ENCODE data around the gene KIF17. TPM values are rescaled to one million over a fixed set of nuclear protein-coding genes. Genes with fewer than 3 reads are reported as not detected.
"Not testable (repeated sequence)": the region's sequence is repeated elsewhere in the genome, so short reads cannot be mapped to it uniquely, and the experiment has no call there.

KIF17 gene
- total RNA-seq, 2 experiments from 2014 or later, result 0.25 TPM; not detected in 1

DNA sequence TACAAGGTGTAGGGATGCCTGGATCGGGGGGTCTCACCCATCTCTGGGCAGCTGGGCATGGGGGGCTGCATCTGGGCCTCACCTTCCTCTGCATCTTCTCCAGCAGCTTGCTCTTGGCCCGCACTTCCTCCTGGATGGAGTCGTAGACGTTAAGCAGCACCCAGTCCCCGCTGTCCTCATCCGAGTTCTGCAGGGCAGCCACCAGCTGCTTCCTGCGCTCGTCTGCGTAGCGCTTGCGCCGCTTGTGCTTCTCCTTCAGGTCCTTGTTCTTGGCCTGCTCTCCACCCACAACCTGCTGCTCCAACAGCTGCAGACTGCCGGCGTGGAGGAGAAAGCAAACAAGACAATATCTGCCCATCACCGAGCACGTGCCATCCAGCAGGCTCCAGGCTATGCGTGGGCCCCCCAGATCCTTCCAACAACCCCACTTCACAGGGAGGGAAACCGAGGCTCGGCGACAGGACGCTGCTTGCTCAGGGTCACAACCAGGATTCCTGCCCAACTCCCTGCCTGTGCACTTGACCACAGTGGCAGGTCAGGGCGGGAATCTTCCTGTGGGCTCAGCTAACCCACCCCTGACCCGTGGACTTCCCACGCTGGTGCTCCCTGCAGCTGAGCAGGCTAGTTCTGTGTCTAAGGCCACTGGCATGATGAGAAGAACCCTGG is 35.1 kb downstream of the KIF17 start:
- Mint-ChIP-seq H3K4me3 (no peak overlapping the region), H3K27me3 (peaks cover 9% of the 10 kb centered on the region), H3K27ac (no peak overlapping the region), H3K4me1 (peaks cover 5% of the 10 kb centered on the region), H3K9me3 (ENCODE audit: low read depth) (peaks cover 3% of the 10 kb centered on the region), H3K36me3 (ENCODE audit: low read depth) (no peaks in the 10 kb centered on the region)
- CTCF ChIA-PET, result interaction anchor here (1.2 kb wide), 1 partner anchor 13 kb away, joined by 4 read pairs; no protein-coding TSS in a partner anchor
- ATAC-seq, result no peak
- POLR2A ChIA-PET, result no interaction called here
- DNase-seq, result no peak
- intact Hi-C loops (cut with DNase I, micrococcal nuclease), result no loop called here

DNA sequence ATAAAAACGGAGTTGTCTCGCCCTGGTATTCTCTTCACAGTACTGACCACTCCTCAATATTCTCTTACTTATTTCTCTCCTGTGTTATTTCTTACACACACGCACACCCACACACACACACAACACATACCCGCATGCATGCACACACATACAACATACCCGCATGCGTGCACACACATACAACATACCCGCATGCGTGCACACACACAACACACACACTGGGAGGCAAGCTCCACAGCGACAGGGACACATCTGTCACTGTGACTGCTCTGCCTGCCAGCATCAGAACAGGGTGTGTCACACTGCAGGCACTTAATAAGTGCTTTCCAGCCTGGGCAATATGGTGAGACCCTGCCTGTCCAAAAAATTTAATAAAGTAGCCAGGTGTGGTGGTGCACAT is 35.8 kb downstream of the KIF17 start:
- DNase-seq (no peak), ATAC-seq (no peak)
- peaks cover 7% of the 10 kb centered on the region for H3K9me3 Mint-ChIP-seq (ENCODE audit: low read depth)
- ChIA-PET CTCF (interaction anchor here (1.2 kb wide), 1 partner anchor 14 kb away, joined by 4 read pairs; no protein-coding TSS in a partner anchor), POLR2A (no interaction called here)
- no peak overlapping the region for H3K4me3 Mint-ChIP-seq
- peaks cover 5% of the 10 kb centered on the region for H3K4me1 Mint-ChIP-seq
- intact Hi-C loops (cut with DNase I, micrococcal nuclease), result no loop called here
- H3K36me3 Mint-ChIP-seq (ENCODE audit: low read depth), result no peaks in the 10 kb centered on the region
- H3K27me3 Mint-ChIP-seq, result peaks cover 10% of the 10 kb centered on the region
- H3K27ac Mint-ChIP-seq, result no peak overlapping the region

DNA sequence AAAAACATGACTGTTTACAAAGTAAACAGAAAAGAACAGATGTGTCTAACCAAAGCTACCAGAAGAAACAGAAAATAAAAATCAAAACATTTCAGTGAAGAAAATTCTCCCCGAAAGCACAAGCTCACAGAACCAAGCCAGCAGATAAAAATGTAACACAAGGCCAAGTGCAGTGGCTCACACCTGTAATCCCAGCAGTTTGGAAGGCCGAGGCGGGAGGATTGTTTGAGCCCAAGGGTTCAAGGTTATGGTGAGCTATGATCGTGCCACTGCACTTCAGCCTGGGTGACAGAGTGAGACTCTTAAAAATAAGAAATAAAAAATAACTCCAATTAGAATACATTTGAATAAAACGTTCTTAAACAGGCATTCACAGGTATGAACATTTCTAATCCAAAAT is 37.5 kb downstream of the KIF17 start:
- Mint-ChIP-seq H3K4me3 (no peak overlapping the region), H3K9me3 (ENCODE audit: low read depth) (peaks cover 7% of the 10 kb centered on the region), H3K36me3 (ENCODE audit: low read depth) (no peaks in the 10 kb centered on the region), H3K27ac (no peak overlapping the region), H3K4me1 (peaks cover 5% of the 10 kb centered on the region), H3K27me3 (peaks cover 13% of the 10 kb centered on the region)
- ATAC-seq (no peak), DNase-seq (no peak)
- POLR2A ChIA-PET, result no interaction called here
- CTCF ChIA-PET, result interaction anchor here (0.6 kb wide), 1 partner anchor 17 kb away, joined by 3 read pairs; no protein-coding TSS in a partner anchor
- intact Hi-C loops (cut with DNase I, micrococcal nuclease), result no loop called here

DNA sequence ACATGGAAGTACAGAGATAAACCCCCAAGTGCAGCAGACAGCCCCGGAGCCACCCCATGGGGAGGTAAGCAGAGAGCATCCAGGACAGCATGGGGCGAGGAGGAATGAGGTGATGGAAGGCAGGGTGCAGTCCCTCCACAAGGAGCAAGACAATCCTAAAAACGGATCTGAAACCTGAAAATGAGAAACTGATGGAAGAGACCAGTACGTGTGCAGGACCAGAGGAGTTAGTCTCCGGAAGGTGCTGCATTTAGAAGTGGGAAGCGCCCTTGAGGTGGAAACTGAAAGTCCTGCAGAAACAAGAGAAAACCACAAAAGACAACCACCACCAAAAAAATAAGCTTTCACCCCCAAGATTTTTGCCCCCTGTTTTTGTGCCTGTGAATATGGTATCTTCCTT is 39.2 kb downstream of the KIF17 start:
- peaks cover 5% of the 10 kb centered on the region for H3K4me1 Mint-ChIP-seq
- H3K9me3 Mint-ChIP-seq (ENCODE audit: low read depth), result peaks cover 7% of the 10 kb centered on the region
- POLR2A ChIA-PET, result no interaction called here
- no peak overlapping the region for H3K4me3 Mint-ChIP-seq
- DNase-seq (no peak), ATAC-seq (no peak)
- H3K27ac Mint-ChIP-seq, result no peak overlapping the region
- H3K27me3 Mint-ChIP-seq, result peaks cover 10% of the 10 kb centered on the region
- CTCF ChIA-PET, result interaction anchor here (0.6 kb wide), 1 partner anchor 41 kb away, joined by 3 read pairs; no protein-coding TSS in a partner anchor
- intact Hi-C loops (cut with DNase I, micrococcal nuclease), result no loop called here
- H3K36me3 Mint-ChIP-seq (ENCODE audit: low read depth), result no peaks in the 10 kb centered on the region

DNA sequence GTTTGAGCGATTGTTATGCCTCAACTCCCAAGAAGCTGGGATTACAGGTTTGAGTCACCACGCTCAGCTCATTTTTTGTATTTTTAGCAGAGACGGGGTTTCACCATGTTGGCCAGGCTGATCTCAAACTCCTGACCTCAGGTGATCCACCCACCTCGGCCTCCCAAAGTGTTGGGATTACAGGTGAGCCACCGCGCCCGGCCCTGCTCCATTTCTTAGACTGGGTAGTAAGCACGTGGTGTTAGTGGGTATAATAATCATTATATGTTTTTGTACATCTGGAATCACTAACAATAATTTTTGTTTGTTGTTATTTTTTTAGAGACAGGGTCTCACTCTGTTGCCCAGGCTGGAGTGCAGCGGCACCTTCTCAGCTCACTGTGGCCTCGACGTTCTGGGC is 44.2 kb downstream of the KIF17 start:
- H3K36me3 Mint-ChIP-seq (ENCODE audit: low read depth); H3K4me3 Mint-ChIP-seq; H3K9me3 Mint-ChIP-seq (ENCODE audit: low read depth); H3K27ac Mint-ChIP-seq; ATAC-seq; H3K4me1 Mint-ChIP-seq; intact Hi-C loops (cut with DNase I, micrococcal nuclease); POLR2A ChIA-PET; DNase-seq: not testable (repeated sequence)
- CTCF ChIA-PET, result interaction anchor here (1.0 kb wide), 1 partner anchor 23 kb away, joined by 4 read pairs; no protein-coding TSS in a partner anchor
- peaks cover 13% of the 10 kb centered on the region for H3K27me3 Mint-ChIP-seq

DNA sequence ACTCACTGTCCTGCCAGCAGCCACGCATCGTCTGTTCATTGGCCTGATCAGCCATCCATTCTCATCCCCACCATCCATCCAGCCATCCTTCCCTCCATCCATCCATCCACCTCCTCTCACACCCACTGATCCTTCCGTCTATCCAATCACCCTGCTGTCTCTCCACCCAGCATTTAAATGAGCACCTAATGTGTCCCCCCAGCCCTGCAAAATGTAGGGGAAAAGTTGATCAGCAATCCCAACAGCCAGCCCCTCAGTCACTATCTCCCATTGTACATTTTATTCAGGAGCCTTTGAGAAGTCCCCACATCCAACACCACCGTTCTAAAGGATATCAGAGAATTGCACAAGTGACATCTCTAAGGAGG is 45.6 kb downstream of the KIF17 start:
- H3K4me3 Mint-ChIP-seq, result no peak overlapping the region
- no peak for DNase-seq
- H3K27me3 Mint-ChIP-seq, result peaks cover 10% of the 10 kb centered on the region
- no peak overlapping the region for H3K27ac Mint-ChIP-seq
- intact Hi-C loops (cut with DNase I, micrococcal nuclease), result no loop called here
- H3K36me3 Mint-ChIP-seq (ENCODE audit: low read depth), result no peaks in the 10 kb centered on the region
- POLR2A ChIA-PET, result no interaction called here
- H3K4me1 Mint-ChIP-seq, result no peaks in the 10 kb centered on the region
- CTCF ChIA-PET, result no interaction called here
- H3K9me3 Mint-ChIP-seq (ENCODE audit: low read depth), result peaks cover 2% of the 10 kb centered on the region
- ATAC-seq, result no peak

DNA sequence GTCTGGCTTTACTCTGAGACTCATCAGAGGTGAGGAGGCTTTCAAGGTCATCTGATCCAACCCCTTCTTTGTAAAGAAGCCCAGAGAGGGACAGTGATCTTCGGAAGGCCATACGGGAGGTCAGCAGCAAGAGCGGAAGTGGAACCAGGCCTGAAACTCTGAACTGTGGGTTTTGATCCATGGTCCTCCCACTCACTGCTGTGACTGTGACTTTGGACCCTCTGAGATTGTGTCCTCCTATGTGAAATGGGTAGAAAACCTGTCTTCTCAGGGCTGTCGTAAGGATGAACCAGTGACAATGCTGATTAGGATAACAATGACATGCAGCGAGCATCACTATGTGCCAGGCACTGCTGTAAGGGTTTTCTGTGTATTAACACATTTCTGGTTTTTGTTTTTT is 46.9 kb downstream of the KIF17 start:
- ChIA-PET POLR2A (no interaction called here), CTCF (no interaction called here)
- H3K27me3 Mint-ChIP-seq, result peaks cover 10% of the 10 kb centered on the region
- no peak for DNase-seq
- H3K4me3 Mint-ChIP-seq, result no peak overlapping the region
- no peaks in the 10 kb centered on the region for H3K36me3 Mint-ChIP-seq (ENCODE audit: low read depth)
- no peak overlapping the region for H3K27ac Mint-ChIP-seq
- no peak for ATAC-seq
- peaks cover 3% of the 10 kb centered on the region for H3K4me1 Mint-ChIP-seq
- H3K9me3 Mint-ChIP-seq (ENCODE audit: low read depth), result no peaks in the 10 kb centered on the region
- intact Hi-C loops (cut with DNase I, micrococcal nuclease), result no loop called here

DNA sequence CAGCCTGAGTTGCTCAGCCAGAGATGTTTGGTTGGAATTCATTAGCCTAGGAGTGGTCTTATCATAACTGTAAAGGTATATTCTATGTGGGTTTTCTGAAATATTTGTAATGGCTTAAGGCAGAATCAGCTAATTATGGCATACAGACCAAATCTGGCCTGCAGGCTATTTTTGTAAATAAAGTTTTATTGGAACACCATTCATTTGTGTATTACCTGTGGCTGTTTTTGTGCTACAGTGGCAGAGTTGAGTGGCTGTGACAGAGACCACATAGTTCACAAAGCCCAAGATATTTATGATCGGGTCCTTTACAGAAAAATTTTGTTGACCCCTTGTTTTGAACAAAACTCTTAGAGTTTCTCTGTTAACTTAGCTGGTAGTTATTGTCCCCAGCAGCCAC is 49.2 kb downstream of the KIF17 start:
- POLR2A ChIA-PET, result interaction anchor here (0.8 kb wide), 1 partner anchor 105 kb away, joined by 3 read pairs; no protein-coding TSS in a partner anchor

DNA sequence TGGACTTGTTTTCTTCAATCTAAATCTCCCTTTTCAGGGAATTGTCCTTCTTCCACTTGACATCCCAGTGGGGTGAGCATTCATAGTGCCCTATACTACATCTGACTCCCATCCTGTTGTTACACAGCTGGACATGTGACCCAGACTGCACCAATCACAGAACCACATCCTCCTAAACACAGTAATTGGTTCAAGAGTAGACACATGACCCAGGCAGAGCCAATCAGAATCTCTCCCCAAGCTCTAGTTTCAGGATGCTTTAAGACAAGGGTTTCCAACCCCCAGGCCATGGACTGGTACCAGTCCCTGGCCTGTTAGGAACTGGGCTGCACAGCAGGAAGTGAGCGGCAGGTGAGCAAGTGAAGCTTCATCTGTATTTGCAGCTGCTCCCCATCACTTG is 51.0 kb downstream of the KIF17 start:
- Mint-ChIP-seq H3K27me3 (no peaks in the 10 kb centered on the region), H3K9me3 (ENCODE audit: low read depth) (no peaks in the 10 kb centered on the region), H3K4me1 (peaks cover 13% of the 10 kb centered on the region), H3K27ac (no peak overlapping the region), H3K36me3 (ENCODE audit: low read depth) (no peaks in the 10 kb centered on the region), H3K4me3 (no peak overlapping the region)
- ChIA-PET CTCF (interaction anchor here (0.5 to 1.6 kb wide), 6 partner anchors 9 to 783 kb away, joined by 3 to 6 read pairs (median 4); partner anchors contain the start of gene PINK1), POLR2A (no interaction called here)
- intact Hi-C loops (cut with DNase I, micrococcal nuclease), result no loop called here
- ATAC-seq (peak; percentile 97), DNase-seq (peak; percentile 51)

More for the DNA sequence above, 49.2 kb downstream of the KIF17 start:
- Mint-ChIP-seq H3K4me1 (peaks cover 3% of the 10 kb centered on the region), H3K27ac (no peak overlapping the region), H3K36me3 (ENCODE audit: low read depth) (no peaks in the 10 kb centered on the region), H3K4me3 (no peak overlapping the region), H3K27me3 (peaks cover 7% of the 10 kb centered on the region), H3K9me3 (ENCODE audit: low read depth) (no peaks in the 10 kb centered on the region)
- intact Hi-C loops (cut with DNase I, micrococcal nuclease), result no loop called here
- DNase-seq, result no peak
- ATAC-seq, result no peak
- CTCF ChIA-PET, result interaction anchor here (0.7 to 1.4 kb wide), 2 partner anchors 35 to 462 kb away, joined by 3 to 4 read pairs; no protein-coding TSS in a partner anchor

DNA sequence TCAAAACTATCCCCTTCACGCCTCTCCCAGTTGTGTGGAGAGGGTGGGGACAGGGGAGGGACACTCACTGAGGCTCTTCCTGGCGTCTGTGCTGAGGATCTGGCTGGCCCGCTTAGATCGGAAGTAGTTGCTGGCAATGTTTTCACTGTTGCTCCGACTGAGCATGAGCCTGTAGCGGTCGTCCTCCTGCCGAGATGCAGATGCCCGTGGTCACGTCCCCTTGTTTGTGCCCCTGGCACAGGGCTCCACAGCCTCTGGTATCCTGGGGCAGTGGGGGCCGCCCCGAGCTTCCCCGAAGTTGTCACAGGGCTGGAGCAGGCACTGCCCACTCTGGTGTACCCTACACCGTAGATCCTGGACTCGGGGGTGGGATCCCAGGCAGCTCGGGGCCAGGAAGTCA is 51.7 kb downstream of the KIF17 start:
- intact Hi-C loops (cut with DNase I, micrococcal nuclease), result no loop called here
- no peaks in the 10 kb centered on the region for H3K9me3 Mint-ChIP-seq (ENCODE audit: low read depth)
- CTCF ChIA-PET, result interaction anchor here (0.9 to 1.6 kb wide), 4 partner anchors 31 to 62 kb away, joined by 3 to 6 read pairs (median 4); partner anchors contain the start of gene PINK1
- no peak overlapping the region for H3K4me3 Mint-ChIP-seq
- H3K4me1 Mint-ChIP-seq, result peaks cover 14% of the 10 kb centered on the region
- peaks cover 1% of the 10 kb centered on the region for H3K36me3 Mint-ChIP-seq (ENCODE audit: low read depth)
- POLR2A ChIA-PET, result no interaction called here
- H3K27me3 Mint-ChIP-seq, result no peaks in the 10 kb centered on the region
- ATAC-seq (no peak), DNase-seq (no peak)
- no peak overlapping the region for H3K27ac Mint-ChIP-seq

DNA sequence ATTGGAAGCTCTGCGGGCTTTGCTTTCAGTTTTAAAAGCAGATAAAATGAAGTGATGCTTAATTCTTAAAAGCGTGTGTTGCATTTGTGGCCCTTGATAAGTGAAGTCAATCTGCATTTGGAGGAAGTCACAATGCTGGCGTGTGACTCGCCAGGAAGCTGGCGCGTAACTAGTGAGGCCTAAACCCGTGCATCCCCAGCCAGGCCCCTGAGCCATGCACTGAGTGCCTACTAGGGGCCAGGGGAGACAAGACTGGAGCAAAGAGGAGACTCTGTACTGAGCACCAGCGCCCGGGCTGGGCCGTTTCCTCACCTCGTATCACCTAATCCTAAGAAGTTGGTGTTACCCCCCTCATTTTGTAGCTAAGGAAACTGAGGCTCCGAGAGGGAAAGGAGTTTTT is 52.1 kb downstream of the KIF17 start:
- ChIA-PET CTCF (interaction anchor here (1.6 kb wide), 1 partner anchor 35 kb away, joined by 3 read pairs; no protein-coding TSS in a partner anchor), POLR2A (no interaction called here)
- Mint-ChIP-seq H3K36me3 (ENCODE audit: low read depth) (peaks cover 4% of the 10 kb centered on the region), H3K4me3 (no peak overlapping the region), H3K27me3 (no peaks in the 10 kb centered on the region), H3K4me1 (peaks cover 14% of the 10 kb centered on the region), H3K27ac (no peak overlapping the region), H3K9me3 (ENCODE audit: low read depth) (no peaks in the 10 kb centered on the region)
- DNase-seq (peak; percentile 39), ATAC-seq (no peak)
- intact Hi-C loops (cut with DNase I, micrococcal nuclease), result no loop called here

Data from activated CD4-positive, alpha-beta T cell treated with anti-CD3 and anti-CD28 coated beads for 36 hours (primary cell).